GM12878 (cell line): ENCODE data around the gene COTL1. TPM values are rescaled to one million over a fixed set of nuclear protein-coding genes. Genes with fewer than 3 reads are reported as not detected.

Source experiments
- ATAC-seq: fragments of 200-7000 bp; cut with Tn5 transposase; 3 replicates; pipeline ENCODE4 v1.9.1; 2020; ENCODE audit warnings: mild to moderate bottlenecking, moderate library complexity
- BruUV-seq: library from RNA; stranded (reverse); fragments of 400-500 nt; replicated peaks from 2 replicates; lab custom pipeline; 2021; lab: Mats Ljungman, UMichigan
- CTCF ChIA-PET: fragments of 300-600 bp; sonication (Branson Sonifier 250); formaldehyde crosslinking; extraction: SDS; loops from one replicate; lab custom pipeline; 2021; ENCODE audit warnings: inconsistent platforms; lab: Yijun Ruan, JAX
- POLR2A ChIA-PET: fragments of 350-600 bp; formaldehyde crosslinking; extraction: SDS; loops from one replicate; lab custom pipeline; 2021; ENCODE audit warnings: inconsistent platforms; lab: Charles Lee
- RAD21 ChIA-PET: fragments of 300-600 bp; sonication (Branson Sonifier 250); formaldehyde crosslinking; loops from one replicate; lab custom pipeline; 2023; ENCODE audit warnings: antibody characterized with exemption; ENCODE audit not compliant: unreplicated experiment; lab: Charles Lee
- SMC1A ChIA-PET: fragments of 300-600 bp; sonication (Branson Sonifier 250); formaldehyde crosslinking; loops from one replicate; lab custom pipeline; 2023; ENCODE audit not compliant: unreplicated experiment, uncharacterized antibody; lab: Charles Lee
- DNase-seq: peaks from one replicate; pipeline ENCODE4 v3.0.0-alpha.2; 2011; ENCODE audit warnings: low read depth, low spot score
- FAIRE-seq: peaks from 3 replicates; lab custom pipeline; 2011; peaks lifted over from hg19 to GRCh38; lab: Jason Lieb, UNC
- H2AFZ ChIP-seq: 2 replicates; pipeline ENCODE4 v1.6.0; 2011; ENCODE audit warnings: low read depth, low read length, control low read depth; ENCODE audit not compliant: control insufficient read depth
- H3K27ac ChIP-seq: 2 replicates; pipeline ENCODE4 v1.5.1; 2011; ENCODE audit warnings: control low read depth; ENCODE audit not compliant: control insufficient read depth, insufficient read depth
- H3K27me3 ChIP-seq, 2 experiments: replicated peaks in 1 of 2; 2 replicates each; pipeline versions ENCODE4 v1.6.0 to v1.6.1; 2011; ENCODE audit warnings: low read length in 1 of 2; ENCODE audit not compliant: control insufficient read depth in 2 of 2, insufficient read depth in 2 of 2
- H3K36me3 ChIP-seq, 2 experiments: 2 replicates each; pipeline ENCODE4 v1.5.1; 2011; ENCODE audit warnings: low read length in 1 of 2; ENCODE audit not compliant: control insufficient read depth in 2 of 2, insufficient read depth in 2 of 2
- H3K4me1 ChIP-seq: 2 replicates; pipeline ENCODE4 v1.6.1; 2011; ENCODE audit warnings: mild to moderate bottlenecking, low read length, moderate library complexity, mixed read lengths; ENCODE audit not compliant: control insufficient read depth, insufficient read depth
- H3K4me2 ChIP-seq: 2 replicates; pipeline ENCODE4 v1.6.0; 2011; ENCODE audit warnings: control low read depth; ENCODE audit not compliant: control insufficient read depth, insufficient read depth
- H3K4me3 ChIP-seq: fragments of 200-600 bp; sonication (generic); 2 replicates; pipeline ENCODE4 v1.5.1; 2016
- H3K79me2 ChIP-seq: 2 replicates; pipeline ENCODE4 v1.6.0; 2011; ENCODE audit warnings: low read length; ENCODE audit not compliant: control insufficient read depth, insufficient read depth
- H3K9ac ChIP-seq: 2 replicates; pipeline ENCODE4 v1.8.0; 2011; ENCODE audit warnings: low read length, control low read depth, mixed read lengths; ENCODE audit not compliant: control insufficient read depth, insufficient read depth
- H3K9me3 ChIP-seq: replicated peaks from 3 replicates; pipeline ENCODE4 v1.5.1; 2011; ENCODE audit warnings: mild to moderate bottlenecking, low read length; ENCODE audit not compliant: control insufficient read depth, insufficient read depth
- H4K20me1 ChIP-seq: 2 replicates; pipeline ENCODE4 v1.6.0; 2011; ENCODE audit not compliant: control insufficient read depth, insufficient read depth
- BCL3 ChIP-seq: IDR thresholded peaks from 2 replicates; pipeline ENCODE4 v1.6.1; 2011; ENCODE audit warnings: borderline replicate concordance, low read depth, mild to moderate bottlenecking, moderate library complexity, low read length; ENCODE audit not compliant: insufficient read depth, poor library complexity, severe bottlenecking
- IRF5 ChIP-seq: fragments of 450-650 bp; IDR thresholded peaks from 2 replicates; pipeline ENCODE4 v1.6.1; 2017; ENCODE audit warnings: borderline replicate concordance
- MTA3 ChIP-seq: IDR thresholded peaks from 2 replicates; pipeline ENCODE4 v1.6.1; 2012; ENCODE audit warnings: low read length, inconsistent platforms, borderline replicate concordance
- MYC ChIP-seq: IDR thresholded peaks from 2 replicates; pipeline ENCODE4 v1.6.1; 2011; ENCODE audit warnings: mild to moderate bottlenecking, low read length, moderate library complexity, inconsistent platforms; ENCODE audit not compliant: insufficient read depth, insufficient replicate concordance, insufficient read length, severe bottlenecking
- SPI1 ChIP-seq: IDR thresholded peaks from 2 replicates; pipeline ENCODE4 v1.6.1; 2011; ENCODE audit warnings: low read depth, mild to moderate bottlenecking, low read length, moderate library complexity, borderline replicate concordance; ENCODE audit not compliant: insufficient read depth
- ZNF384 ChIP-seq: IDR thresholded peaks from 2 replicates; pipeline ENCODE4 v1.6.1; 2012; ENCODE audit warnings: low read depth, mild to moderate bottlenecking, low read length, improper control_type of control experiment, borderline replicate concordance
- WGBS: methylation state at CpG from one replicate; pipeline ENCODE4 v1.1.6; 2016; ENCODE audit warnings: low lambda C conversion rate; ENCODE audit not compliant: insufficient replicate concordance, insufficient coverage; ENCODE audit errors: missing lambda C conversion rate; 5-methylcytosine and 5-hydroxymethylcytosine counted together
- in situ Hi-C: fragments of 300-500 bp; cut with MboI; formaldehyde crosslinking; loops from 9 replicates; pipeline ENCODE4 v1.14.3; 2018; ENCODE audit warnings: mixed read lengths
- intact Hi-C: fragments of 100-400 bp; cut with micrococcal nuclease; formaldehyde crosslinking; loops from one replicate; pipeline ENCODE4 v1.14.2; 2022; ENCODE audit not compliant: unreplicated experiment
- polyA plus RNA-seq, 11 experiments: library from polyadenylated mRNA; depleted of rRNA in 4 of 11; unstranded in 6 of 11; stranded (reverse) in 5 of 11; fragments of >200 nt; fragmentation: Nextera tagmentation in 4 of 11; fragmentation: Illumina TruSeq in 1 of 11; extraction: Ambion mirVana in 4 of 11; extraction: Trizol in 1 of 11; gene quantifications; 1 replicate in 1 of 11; 2 replicates in 10 of 11; pipeline versions ENCODE4 v1.2.1 to v1.2.3, GENCODE V29; 2011 to 2016; ENCODE audit warnings: inconsistent platforms in 2 of 11, missing spikeins in 2 of 11, low read depth in 1 of 11
- total RNA-seq, 4 experiments: library from RNA; depleted of rRNA in 3 of 4; stranded (reverse); fragments of >200 nt in 3 of 4; fragmentation: Illumina TruSeq in 1 of 4; extraction: Trizol in 1 of 4; gene quantifications; 2 replicates each; pipeline versions ENCODE4 v1.2.1 to v1.2.3, GENCODE V29; 2013 to 2021

Gene COTL1
- total and polyA plus RNA-seq, 10 of the 15 experiments (the other 5 are each of a cell fraction or from before 2014, with no cell fraction given): 140 to 894 (median 330) TPM

GRCh38 chr16:84628226-84628731 is 10.4 kb upstream of the COTL1 start:
- peak overlapping the region; percentile 39; the same call in 1 of the 2 replicates for H3K4me2 ChIP-seq
- no peak overlapping the region for H3K9ac ChIP-seq

More at GRCh38 chr16:84628226-84628731, 10.4 kb upstream of the COTL1 start:
- Histone ChIP-seq H3K79me2 (no peaks in the 10 kb centered on the region), H3K27ac (peak overlapping the region; percentile 24; the same call in 1 of the 2 replicates), H4K20me1 (no peaks in the 10 kb centered on the region), H3K4me1 (peaks cover 29% of the 10 kb centered on the region), H3K9me3 (no peaks in the 10 kb centered on the region), H3K4me3 (no peak overlapping the region), H3K27me3 (no peaks in the 10 kb centered on the region), H2AFZ (peak overlapping the region; percentile 59), H3K36me3 (no peaks in the 10 kb centered on the region)
- ChIA-PET CTCF (interaction anchor here (0.7 to 3.3 kb wide), 7 partner anchors 95 to 120 kb away, joined by 3 to 26 read pairs (median 4); no protein-coding TSS in a partner anchor), POLR2A (interaction anchor here (0.6 to 1.2 kb wide), 3 partner anchors 13 to 350 kb away, joined by 3 read pairs; no protein-coding TSS in a partner anchor), RAD21 (interaction anchor here (0.7 to 1.6 kb wide), 5 partner anchors 10 to 343 kb away, joined by 3 to 4 read pairs (median 3); no protein-coding TSS in a partner anchor), SMC1A (interaction anchor here (1.0 to 3.9 kb wide), 5 partner anchors 18 to 118 kb away, joined by 3 to 21 read pairs (median 3); partner anchors contain the start of gene KLHL36)
- intact Hi-C loops (no loop called here), in situ Hi-C loops (loop anchor here (10.0 to 25.0 kb wide), 2 partner anchors 334 to 353 kb away; no protein-coding TSS in a partner anchor)
- ATAC-seq: peak; percentile 24; the same call in 2 of the 3 replicates
- FAIRE-seq: peak; percentile 59
- TF ChIP-seq IRF5 (no peak), SPI1 (no peak), ZNF384 (peak; percentile 19; the same call in 1 of the 2 replicates), MYC (no peak), MTA3 (no peak), BCL3 (no peak)
- 21% methylated on average over 6 of the region's 7 CpGs for WGBS
- DNase-seq: no peak
- BruUV-seq: no TSS peak
